CD4-positive, alpha-beta T cell treated with Interleukin-4 for 1 hour (primary cell): ENCODE results near the gene SOX13.
A peak's percentile ranks its signal among the peaks of the same experiment; 100 is the strongest.

Experiments
- DNase-seq, 2 donors: peaks; one replicate each; pipeline ENCODE4 v3.0.0-alpha.2; 2020 to 2022

The SOX13 gene

GRCh38 chr1:204065174-204065985, 7.5 kb upstream of the SOX13 start:
- DNase-seq: no peak

GRCh38 chr1:204065986-204066300, 7.0 kb upstream of the SOX13 start:
- no peak for DNase-seq

GRCh38 chr1:204067935-204068334, 5.0 kb upstream of the SOX13 start:
- no peak for DNase-seq

- DNase-seq: no peak
These were observed 3.0 kb upstream of the SOX13 start for GRCh38 chr1:204069887-204070286.

- DNase-seq: no peak
These were observed 2.0 kb upstream of the SOX13 start for GRCh38 chr1:204070895-204071294.

- DNase-seq: peak in 1 of 2 donors; percentile 22
These were observed 940 bp downstream of the SOX13 start for GRCh38 chr1:204073837-204074273.

GRCh38 chr1:204074274-204075138, 1.6 kb downstream of the SOX13 start:
- no peak for DNase-seq

- DNase-seq: no peak
These were observed 2.2 kb downstream of the SOX13 start for GRCh38 chr1:204075139-204075521.

- DNase-seq: no peak
These were observed 3.3 kb downstream of the SOX13 start for GRCh38 chr1:204075890-204076846.

GRCh38 chr1:204076891-204077290, 4.0 kb downstream of the SOX13 start:
- no peak for DNase-seq

GRCh38 chr1:204077979-204078696, 5.2 kb downstream of the SOX13 start:
- no peak for DNase-seq

- DNase-seq: no peak
These were observed 6.7 kb downstream of the SOX13 start for GRCh38 chr1:204079608-204079999.

- DNase-seq: no peak
These were observed 7.4 kb downstream of the SOX13 start for GRCh38 chr1:204080163-204080903.

GRCh38 chr1:204081164-204081790, 8.4 kb downstream of the SOX13 start:
- no peak for DNase-seq

GRCh38 chr1:204081791-204082513, 9.0 kb downstream of the SOX13 start:
- no peak for DNase-seq

- DNase-seq: no peak
These were observed 10.6 kb downstream of the SOX13 start for GRCh38 chr1:204083491-204083890.

GRCh38 chr1:204084247-204084772, 11.4 kb downstream of the SOX13 start:
- DNase-seq: no peak

GRCh38 chr1:204085876-204086275, 13.0 kb downstream of the SOX13 start:
- DNase-seq: no peak

- no peak for DNase-seq
These were observed 14.4 kb downstream of the SOX13 start for GRCh38 chr1:204087181-204087892.
